MCF 10A (cell line): ENCODE data around the gene KRABD2.
A peak's percentile ranks its signal among the peaks of the same experiment; 100 is the strongest.
"Not testable (repeated sequence)": the region's sequence is repeated elsewhere in the genome, so short reads cannot be mapped to it uniquely, and the experiment has no call there.

Source experiments
- BruUV-seq: library from RNA; stranded (reverse); fragments of 400-500 nt; replicated peaks from 2 replicates; lab custom pipeline; 2021; lab: Mats Ljungman, UMichigan
- CTCF ChIA-PET: fragments of 300-600 bp; sonication (Branson Sonifier 250); formaldehyde crosslinking; extraction: SDS; loops from one replicate; lab custom pipeline; 2021; ENCODE audit warnings: antibody characterized with exemption, inconsistent platforms; lab: Yijun Ruan, JAX
- POLR2A ChIA-PET: fragments of 300-600, 350-650 bp; sonication (Branson Sonifier 250); formaldehyde crosslinking; extraction: SDS; loops from one replicate; lab custom pipeline; 2020; ENCODE audit warnings: antibody characterized with exemption, inconsistent platforms; lab: Yijun Ruan, JAX
- DNase-seq: peaks from one replicate; pipeline ENCODE4 v3.0.0-alpha.2; 2018; ENCODE audit not compliant: unreplicated experiment
- H3K27ac Mint-ChIP-seq: one replicate; pipeline ENCODE4 v1.8.0; 2022; ENCODE audit warnings: mild to moderate bottlenecking, low read depth, mixed read lengths; ENCODE audit not compliant: unreplicated experiment
- H3K27me3 Mint-ChIP-seq: one replicate; pipeline ENCODE4 v1.8.0; 2022; ENCODE audit warnings: mixed read lengths; ENCODE audit not compliant: insufficient read depth, unreplicated experiment
- H3K36me3 Mint-ChIP-seq: one replicate; pipeline ENCODE4 v1.8.0; 2022; ENCODE audit warnings: mild to moderate bottlenecking, moderate library complexity, mixed read lengths; ENCODE audit not compliant: insufficient read depth, unreplicated experiment
- H3K4me1 Mint-ChIP-seq: one replicate; pipeline ENCODE4 v1.8.0; 2022; ENCODE audit warnings: mixed read lengths; ENCODE audit not compliant: insufficient read depth, unreplicated experiment
- H3K4me3 Mint-ChIP-seq: one replicate; pipeline ENCODE4 v1.8.0; 2022; ENCODE audit warnings: mild to moderate bottlenecking, moderate library complexity, mixed read lengths; ENCODE audit not compliant: unreplicated experiment
- H3K9me3 Mint-ChIP-seq: one replicate; pipeline ENCODE4 v1.8.0; 2022; ENCODE audit warnings: mixed read lengths; ENCODE audit not compliant: unreplicated experiment
- CTCF ChIP-seq: fragments of 200-600 bp; IDR thresholded peaks from one replicate; pipeline ENCODE4 v1.8.0; 2022; ENCODE audit warnings: antibody characterized with exemption, mild to moderate bottlenecking; ENCODE audit not compliant: unreplicated experiment
- intact Hi-C: fragments of 100-400 bp; cut with micrococcal nuclease; formaldehyde crosslinking; loops from 2 replicates; pipeline ENCODE4 v1.14.1; 2022

The KRABD2 gene

GRCh38 chr17:8375738-8376259 lies 705 bp downstream of the KRABD2 start:
- DNase-seq = no peak
- ChIA-PET CTCF (interaction anchor here (0.7 to 1.8 kb wide), 4 partner anchors 8 to 35 kb away, joined by 3 to 6 read pairs (median 5); no protein-coding TSS in a partner anchor), POLR2A (interaction anchor here (0.6 to 2.9 kb wide), 8 partner anchors 10 to 316 kb away, joined by 3 to 17 read pairs (median 4); partner anchors contain the start of genes CTC1, NDEL1, PFAS and SLC25A35)
- H3K4me1 Mint-ChIP-seq = peaks cover 20% of the 10 kb centered on the region
- peak overlapping the region; percentile 76 for H3K4me3 Mint-ChIP-seq
- TF ChIP-seq CTCF = no peak
- no peaks in the 10 kb centered on the region for H3K9me3 Mint-ChIP-seq
- intact Hi-C loops = no loop called here
- H3K27ac Mint-ChIP-seq = peak overlapping the region; percentile 64
- BruUV-seq = no TSS peak
- no peaks in the 10 kb centered on the region for H3K27me3 Mint-ChIP-seq
- H3K36me3 Mint-ChIP-seq = peaks cover 53% of the 10 kb centered on the region

GRCh38 chr17:8373856-8374255 lies 2.6 kb downstream of the KRABD2 start:
- CTCF ChIA-PET, H3K27me3 Mint-ChIP-seq, intact Hi-C loops, H3K9me3 Mint-ChIP-seq, POLR2A ChIA-PET, H3K27ac Mint-ChIP-seq, H3K4me3 Mint-ChIP-seq, DNase-seq, BruUV-seq: not testable (repeated sequence)
- H3K4me1 Mint-ChIP-seq = peaks cover 17% of the 10 kb centered on the region
- peaks cover 37% of the 10 kb centered on the region for H3K36me3 Mint-ChIP-seq

GRCh38 chr17:8372422-8372821 lies 4.1 kb downstream of the KRABD2 start:
- intact Hi-C loops = no loop called here
- H3K36me3 Mint-ChIP-seq = peaks cover 28% of the 10 kb centered on the region
- CTCF ChIA-PET = no interaction called here
- DNase-seq = no peak
- TF ChIP-seq CTCF = no peak
- peaks cover 11% of the 10 kb centered on the region for H3K4me1 Mint-ChIP-seq
- no peak overlapping the region for H3K4me3 Mint-ChIP-seq
- no peaks in the 10 kb centered on the region for H3K9me3 Mint-ChIP-seq
- no peak overlapping the region for H3K27ac Mint-ChIP-seq
- POLR2A ChIA-PET = interaction anchor here (2.8 kb wide), 1 partner anchor 10 kb away, joined by 11 read pairs; the partner anchor contains the start of gene RPL26
- no peaks in the 10 kb centered on the region for H3K27me3 Mint-ChIP-seq
- no TSS peak for BruUV-seq

GRCh38 chr17:8371786-8372185 lies 4.7 kb downstream of the KRABD2 start:
- CTCF ChIA-PET = interaction anchor here (0.6 kb wide), 1 partner anchor 66 kb away, joined by 4 read pairs; no protein-coding TSS in a partner anchor
- no TSS peak for BruUV-seq
- intact Hi-C loops = no loop called here
- TF ChIP-seq CTCF = no peak
- H3K4me1 Mint-ChIP-seq = peaks cover 6% of the 10 kb centered on the region
- no peak overlapping the region for H3K4me3 Mint-ChIP-seq
- H3K27me3 Mint-ChIP-seq = no peaks in the 10 kb centered on the region
- no peaks in the 10 kb centered on the region for H3K9me3 Mint-ChIP-seq
- POLR2A ChIA-PET = interaction anchor here (2.8 kb wide), 1 partner anchor 11 kb away, joined by 11 read pairs; the partner anchor contains the start of gene RPL26
- peaks cover 21% of the 10 kb centered on the region for H3K36me3 Mint-ChIP-seq
- no peak for DNase-seq
- no peak overlapping the region for H3K27ac Mint-ChIP-seq
